ENCODE results near the gene STK32C. TPM values are rescaled to one million over a fixed set of nuclear protein-coding genes. Genes with fewer than 3 reads are reported as not detected.

STK32C gene
- total RNA-seq, 1 experiment from 2014 or later: 36.6 TPM

DNA sequence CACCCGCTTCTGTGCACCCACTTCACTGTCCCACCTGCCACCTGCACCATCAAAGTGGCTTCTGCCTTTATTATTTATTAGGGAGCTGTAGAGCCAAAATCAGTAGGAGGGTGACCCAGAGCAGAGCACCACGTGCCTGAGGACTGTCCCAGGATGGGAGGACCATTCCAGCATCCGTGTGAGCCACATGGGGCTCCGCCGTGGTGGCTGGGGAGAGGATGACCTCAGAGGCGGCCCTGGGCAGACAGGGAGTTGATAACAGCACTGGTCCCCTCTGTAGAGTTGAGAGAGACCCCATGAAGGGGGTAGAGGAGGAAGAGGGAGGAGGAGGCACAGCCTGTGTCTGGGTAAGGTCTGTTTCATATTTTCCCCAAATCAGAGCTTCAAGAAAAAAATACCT is 129.7 kb downstream of the STK32C start:
- no peaks in the 10 kb centered on the region for H3K36me3 ChIP-seq
- no peak for DNase-seq
- 0 out of 2 replicates have a peak, but pooled peaks cover 3% of the 10 kb centered on the region for H3K9me3 ChIP-seq
- H3K4me3 ChIP-seq: no peak overlapping the region
- H3K27me3 ChIP-seq: peaks cover 13% of the 10 kb centered on the region

DNA sequence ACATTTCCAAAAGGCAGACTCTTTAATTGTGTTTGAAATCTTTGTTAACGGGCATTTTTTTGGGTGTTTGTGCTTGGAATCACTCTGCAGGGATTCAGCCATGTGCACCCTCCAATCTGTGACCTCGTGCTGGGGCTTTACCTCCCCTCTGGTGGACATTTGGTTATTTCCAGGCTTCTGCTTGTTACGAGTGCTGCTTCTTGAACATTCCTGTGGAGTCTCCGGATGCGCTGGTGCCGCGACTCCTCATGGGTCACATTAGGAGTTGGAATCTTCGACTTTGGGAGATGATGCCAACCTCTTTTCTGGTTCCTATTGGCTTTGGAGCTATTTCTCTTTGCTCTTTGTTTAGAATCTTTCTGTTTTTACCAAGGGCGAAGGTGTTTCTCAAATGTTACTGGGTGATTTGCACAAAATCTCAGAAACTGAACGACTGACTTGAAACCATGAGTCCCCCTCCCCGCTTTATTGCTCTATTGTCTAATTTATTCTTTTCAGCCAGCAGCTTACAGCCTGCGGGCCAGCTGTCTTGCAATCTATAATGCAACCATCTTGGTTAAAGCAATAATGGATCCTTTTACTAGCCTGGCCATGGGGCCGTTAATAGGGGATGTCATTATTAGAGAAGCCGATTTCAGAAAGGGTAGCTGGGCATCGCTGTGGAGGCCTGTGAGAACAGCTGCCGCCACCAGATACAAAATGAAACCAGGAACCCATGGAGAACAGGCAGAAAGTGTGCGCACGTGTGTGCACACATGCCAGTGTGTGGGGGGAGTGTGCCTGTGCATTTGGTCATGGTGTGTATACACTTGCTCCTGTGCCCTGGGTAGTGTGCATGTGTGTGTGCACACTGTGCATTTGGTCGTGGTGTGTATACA is 130.9 kb downstream of the STK32C start:
- Histone ChIP-seq H3K4me3 (no peak overlapping the region), H3K9me3 (0 out of 2 replicates have a peak, but pooled peaks cover 3% of the 10 kb centered on the region), H3K36me3 (no peaks in the 10 kb centered on the region), H3K27me3 (peaks cover 13% of the 10 kb centered on the region)
- DNase-seq: no peak

DNA sequence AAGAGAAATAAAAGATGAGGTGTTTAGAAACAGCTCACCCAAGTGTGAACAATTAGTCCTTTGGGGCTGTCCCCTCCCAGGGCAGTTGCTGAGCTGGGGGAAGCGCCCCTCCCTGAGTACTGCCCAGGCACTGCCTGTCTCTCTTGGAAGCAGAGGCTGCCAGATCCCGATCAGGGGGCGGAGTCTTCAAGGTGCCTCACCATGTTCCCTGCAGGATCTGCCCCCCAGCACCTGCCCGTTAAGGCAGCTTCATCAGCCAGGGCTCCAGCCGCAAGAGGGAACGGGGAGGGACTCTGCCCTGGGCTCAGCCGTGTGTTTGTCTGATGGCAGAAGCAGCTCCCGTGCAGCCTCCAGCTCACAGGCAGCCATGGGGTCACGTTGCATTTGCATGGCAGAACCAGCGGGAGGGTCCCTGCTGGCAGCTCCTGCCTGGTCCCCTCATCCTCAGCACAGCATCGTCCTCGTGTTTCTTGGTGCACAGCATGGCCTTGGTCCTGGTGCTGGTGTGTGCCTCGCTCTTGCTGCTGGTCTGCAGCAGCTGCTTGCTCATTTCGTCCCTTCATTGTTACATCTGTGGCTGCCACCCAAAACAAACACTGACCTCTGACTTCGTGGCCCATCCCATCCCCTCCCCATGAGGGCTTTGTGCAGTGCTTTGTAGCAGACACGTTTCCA is 131.7 kb downstream of the STK32C start:
- peaks cover 13% of the 10 kb centered on the region for H3K27me3 ChIP-seq
- H3K9me3 ChIP-seq: 0 out of 2 replicates have a peak, but pooled peaks cover 3% of the 10 kb centered on the region
- no peaks in the 10 kb centered on the region for H3K36me3 ChIP-seq
- no peak for DNase-seq
- no peak overlapping the region for H3K4me3 ChIP-seq

DNA sequence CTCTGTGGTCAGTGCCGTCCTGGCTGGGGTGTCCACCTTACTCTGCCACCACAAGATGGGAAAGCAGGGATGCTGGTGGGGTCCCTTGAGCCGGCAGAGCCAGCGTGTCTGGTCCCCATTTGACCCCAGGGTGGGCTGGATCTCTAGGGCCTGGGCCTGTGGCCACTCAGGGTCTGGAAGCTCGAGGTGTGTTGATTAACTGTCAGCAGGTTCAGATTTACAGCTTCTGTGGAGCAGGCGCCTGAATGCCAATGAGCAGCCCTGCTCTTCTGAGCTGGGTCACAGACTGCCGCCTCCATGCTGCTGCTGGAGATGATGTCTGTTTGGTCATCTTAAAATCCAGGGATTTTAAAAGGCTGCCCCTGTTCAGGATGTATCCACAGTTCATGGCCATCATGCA is 132.3 kb downstream of the STK32C start:
- no peak for DNase-seq
- 0 out of 2 replicates have a peak, but pooled peaks cover 3% of the 10 kb centered on the region for H3K9me3 ChIP-seq

DNA sequence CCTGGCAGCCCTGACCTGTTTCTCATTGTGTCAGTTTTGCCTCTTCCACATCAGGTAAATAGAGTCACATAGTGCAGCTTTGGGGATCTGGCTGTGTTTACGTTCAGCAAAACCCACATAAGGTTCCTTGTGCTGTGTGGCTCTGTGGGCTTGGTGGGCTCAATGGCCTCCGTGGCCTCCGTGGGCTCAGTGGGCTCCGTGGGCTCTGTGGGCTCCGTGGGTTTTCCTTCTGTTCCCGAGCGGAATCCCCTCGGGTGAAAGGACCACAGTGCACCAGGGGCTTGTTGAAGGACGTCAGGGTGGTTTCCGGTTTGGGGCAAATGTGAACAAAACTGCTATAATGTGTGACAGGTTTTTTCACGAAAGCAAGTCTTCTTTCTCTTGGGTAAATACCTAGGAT is 133.5 kb downstream of the STK32C start:
- DNase-seq: no peak
- H3K9me3 ChIP-seq: 0 out of 2 replicates have a peak, but pooled peaks cover 3% of the 10 kb centered on the region
- no peak overlapping the region for H3K4me3 ChIP-seq
- H3K27me3 ChIP-seq: peaks cover 13% of the 10 kb centered on the region
- no peaks in the 10 kb centered on the region for H3K36me3 ChIP-seq

More for the DNA sequence above, 132.3 kb downstream of the STK32C start:
- Histone ChIP-seq H3K4me3 (no peak overlapping the region), H3K36me3 (no peaks in the 10 kb centered on the region), H3K27me3 (peaks cover 13% of the 10 kb centered on the region)

DNA sequence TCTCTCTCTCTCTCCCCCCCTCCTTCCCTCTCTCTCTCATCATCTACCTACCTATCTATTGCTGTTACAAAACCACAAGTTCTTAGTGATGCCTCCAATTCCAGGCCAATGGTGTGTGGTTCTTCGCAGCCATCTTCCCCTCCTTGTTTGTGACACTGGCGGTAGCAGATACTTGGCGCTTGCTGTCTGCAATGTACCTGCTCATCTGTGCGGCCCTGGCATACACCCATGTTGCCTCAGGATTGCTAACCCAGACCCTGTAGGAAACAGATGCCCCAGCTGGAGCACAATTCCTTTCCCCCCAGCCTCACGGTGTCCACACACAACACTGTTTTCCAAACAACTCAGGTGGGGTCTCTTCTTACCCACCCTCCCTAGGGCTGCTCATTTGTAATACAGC is 134.6 kb downstream of the STK32C start:
- Histone ChIP-seq H3K27me3 (peaks cover 13% of the 10 kb centered on the region), H3K9me3 (0 out of 2 replicates have a peak, but pooled peaks cover 3% of the 10 kb centered on the region), H3K4me3 (no peak overlapping the region), H3K36me3 (no peaks in the 10 kb centered on the region)
- DNase-seq: no peak

DNA sequence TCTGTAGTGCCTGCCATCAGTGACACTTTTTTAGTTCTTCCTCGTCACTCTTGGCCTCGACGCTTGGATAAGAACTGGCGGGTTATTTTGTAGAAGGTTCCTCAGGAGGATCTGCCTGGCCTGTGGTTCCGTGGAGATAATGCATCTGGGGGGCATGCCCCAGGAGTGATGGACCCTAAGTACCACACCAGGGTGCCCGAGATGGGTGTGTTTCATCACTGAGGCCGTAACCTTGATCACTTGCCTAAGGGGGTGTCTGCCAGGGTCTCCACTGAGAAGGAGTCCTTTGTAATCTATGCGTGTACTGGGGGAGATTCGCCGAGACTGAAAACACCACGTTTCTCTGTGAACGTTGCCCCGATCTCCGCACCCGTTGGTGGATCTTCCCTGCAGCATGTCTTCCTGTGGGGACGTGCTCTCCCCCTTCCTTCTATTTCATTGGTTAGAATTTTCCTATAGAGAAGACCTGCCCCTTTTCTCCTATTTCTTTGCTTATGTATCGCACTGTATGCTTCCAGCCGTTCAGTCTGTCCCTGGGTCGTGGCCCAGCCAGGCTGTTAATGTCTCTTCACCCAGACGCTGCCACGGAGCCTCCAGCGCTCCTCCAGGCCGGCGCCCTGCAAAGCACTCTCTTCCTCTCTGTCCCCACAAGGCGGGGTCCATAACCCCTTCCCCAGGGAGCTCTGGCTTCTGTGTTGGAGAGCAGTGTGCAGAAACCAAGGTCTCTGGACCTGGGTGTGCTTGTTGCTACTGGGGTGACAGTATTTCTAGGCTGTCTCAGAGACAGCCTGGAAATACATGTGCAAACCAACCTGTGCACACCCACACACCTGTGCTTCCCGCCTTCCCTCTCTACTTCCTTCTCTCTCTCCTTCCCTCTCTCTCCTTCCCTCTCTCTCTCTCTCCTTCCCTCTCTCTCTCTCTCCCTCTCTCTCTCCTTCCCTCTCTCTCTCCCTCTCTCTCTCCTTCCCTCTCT is 135.4 kb downstream of the STK32C start:
- DNase-seq: no peak
- H3K36me3 ChIP-seq: no peaks in the 10 kb centered on the region

DNA sequence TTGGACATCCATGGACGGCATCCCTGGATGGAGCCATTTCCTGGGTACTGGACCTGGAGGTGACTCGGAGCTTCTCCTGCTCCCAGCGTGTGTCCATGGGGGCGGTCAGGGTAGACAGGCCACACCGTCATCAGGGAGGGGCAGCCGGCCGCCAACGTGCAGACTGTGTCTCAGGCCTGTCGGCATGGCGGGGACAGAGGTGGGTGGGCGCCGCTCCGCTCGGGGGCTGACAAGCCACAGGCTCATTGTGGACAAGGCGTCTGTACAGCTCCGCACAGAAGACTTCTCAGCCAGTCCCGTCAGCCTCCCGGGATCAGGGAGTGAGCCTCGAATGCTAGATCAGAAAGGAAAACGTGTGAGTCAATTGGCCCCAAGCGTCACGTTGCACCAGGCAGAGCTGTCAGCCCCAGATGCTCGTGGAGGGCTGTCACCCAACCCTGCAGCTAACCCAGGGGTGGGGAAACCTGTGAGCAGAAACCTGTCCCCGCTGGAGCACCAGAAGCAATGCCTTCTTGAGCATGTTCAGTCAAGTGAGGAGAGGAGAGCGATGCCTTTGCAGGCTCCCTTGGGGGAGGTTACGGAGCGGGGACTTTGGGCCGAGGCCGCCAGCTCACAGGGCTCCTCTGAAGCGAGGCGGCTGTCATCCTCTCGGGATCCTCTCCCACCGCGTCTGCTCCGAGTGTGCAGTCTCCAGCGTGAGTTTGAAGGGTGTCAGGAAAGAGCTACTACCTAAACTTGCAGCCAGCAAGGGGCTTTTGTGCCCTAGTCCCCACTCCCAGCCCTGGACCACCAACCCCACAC is 137.0 kb downstream of the STK32C start:
- 0 out of 2 replicates have a peak, but pooled peaks cover 3% of the 10 kb centered on the region for H3K9me3 ChIP-seq

More for the DNA sequence above, 135.4 kb downstream of the STK32C start:
- no peak overlapping the region for H3K4me3 ChIP-seq
- 0 out of 2 replicates have a peak, but pooled peaks cover 3% of the 10 kb centered on the region for H3K9me3 ChIP-seq
- peaks cover 13% of the 10 kb centered on the region for H3K27me3 ChIP-seq

DNA sequence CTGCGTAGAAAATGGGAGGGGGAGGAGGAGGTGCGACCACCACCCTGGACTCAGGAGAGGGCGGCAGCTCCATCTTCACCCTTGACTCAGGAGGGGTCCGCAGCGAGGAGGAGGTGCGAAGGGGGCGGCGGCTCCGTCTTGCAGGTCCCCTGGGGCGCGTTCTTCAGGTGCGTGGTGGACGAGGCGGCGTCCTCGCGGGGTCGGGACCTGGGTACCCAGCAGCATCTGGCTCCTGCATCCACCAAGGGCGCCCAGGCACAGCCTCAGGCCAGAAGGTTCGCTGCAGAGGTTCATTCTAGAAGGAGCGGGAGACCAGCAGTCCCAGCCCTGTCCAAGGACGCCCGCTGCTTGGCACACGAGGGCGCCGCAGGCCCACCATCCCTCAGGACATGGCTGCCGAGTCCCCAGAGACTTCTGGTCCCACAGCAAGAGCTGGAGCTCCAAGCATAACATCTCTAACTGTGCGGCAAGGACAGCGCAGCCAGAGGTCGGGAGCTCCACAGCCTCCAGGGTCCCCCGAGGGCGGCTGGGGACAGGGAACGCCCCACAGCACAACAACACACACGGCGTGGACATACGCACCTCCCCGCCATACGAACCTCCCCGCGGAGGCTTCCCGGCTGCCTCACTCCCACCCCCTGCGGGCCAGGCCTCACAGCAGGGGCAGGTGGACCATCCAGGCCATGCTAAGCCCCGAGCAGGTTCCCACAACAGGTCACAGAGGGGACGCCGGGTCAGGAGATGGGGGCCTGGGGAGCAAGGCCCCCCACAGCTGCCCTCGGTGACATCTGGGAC is 137.8 kb downstream of the STK32C start:
- Histone ChIP-seq H3K4me3 (no peak overlapping the region), H3K36me3 (no peaks in the 10 kb centered on the region), H3K27me3 (peaks cover 2% of the 10 kb centered on the region; the same call in 1 of the 2 replicates), H3K9me3 (0 out of 2 replicates have a peak, but pooled peaks cover under 1% of the 10 kb centered on the region)
- DNase-seq: no peak

More for the DNA sequence above, 137.0 kb downstream of the STK32C start:
- H3K4me3 ChIP-seq: no peak overlapping the region
- no peaks in the 10 kb centered on the region for H3K36me3 ChIP-seq
- H3K27me3 ChIP-seq: peaks cover 2% of the 10 kb centered on the region; the same call in 1 of the 2 replicates
- DNase-seq: no peak

DNA sequence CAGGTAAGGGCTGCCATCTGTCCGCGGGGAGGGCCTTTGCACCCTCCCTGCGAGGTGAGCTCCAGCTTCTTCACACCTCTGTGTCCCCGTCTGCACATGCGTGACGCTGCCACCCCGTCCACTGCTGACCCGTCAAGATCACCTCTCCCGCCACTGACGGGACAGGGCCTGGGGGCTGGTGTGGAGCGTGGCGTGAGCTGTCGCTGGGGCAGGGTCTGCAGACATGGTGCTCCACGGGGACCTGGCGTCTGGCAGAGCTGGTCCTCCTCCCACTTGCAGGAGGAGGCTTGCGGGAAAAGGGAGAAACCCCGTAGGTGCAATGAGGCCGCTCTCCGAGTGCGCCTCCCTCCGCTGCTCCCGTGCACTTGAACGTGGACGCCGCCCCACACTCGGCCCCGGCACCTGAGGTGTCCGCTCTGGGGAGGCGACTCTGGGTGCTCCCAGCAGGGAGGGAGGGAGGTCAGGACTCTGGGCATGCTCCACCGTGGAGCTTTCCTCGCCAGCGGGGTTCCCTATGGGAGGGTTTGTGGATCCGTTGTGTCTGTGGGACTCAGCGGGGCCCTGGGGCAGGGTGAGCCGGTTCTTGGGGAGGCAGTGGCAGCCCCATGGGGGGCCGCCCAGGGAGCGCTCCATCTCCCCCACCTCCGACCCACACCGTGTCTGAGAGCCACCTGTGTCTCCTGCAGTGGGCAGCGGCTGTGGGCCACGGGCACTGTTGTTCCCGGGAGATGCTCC is 138.6 kb downstream of the STK32C start:
- no peak for DNase-seq
- Histone ChIP-seq H3K9me3 (no peaks in the 10 kb centered on the region), H3K27me3 (no peaks in the 10 kb centered on the region; the same call in 1 of the 2 replicates)

DNA sequence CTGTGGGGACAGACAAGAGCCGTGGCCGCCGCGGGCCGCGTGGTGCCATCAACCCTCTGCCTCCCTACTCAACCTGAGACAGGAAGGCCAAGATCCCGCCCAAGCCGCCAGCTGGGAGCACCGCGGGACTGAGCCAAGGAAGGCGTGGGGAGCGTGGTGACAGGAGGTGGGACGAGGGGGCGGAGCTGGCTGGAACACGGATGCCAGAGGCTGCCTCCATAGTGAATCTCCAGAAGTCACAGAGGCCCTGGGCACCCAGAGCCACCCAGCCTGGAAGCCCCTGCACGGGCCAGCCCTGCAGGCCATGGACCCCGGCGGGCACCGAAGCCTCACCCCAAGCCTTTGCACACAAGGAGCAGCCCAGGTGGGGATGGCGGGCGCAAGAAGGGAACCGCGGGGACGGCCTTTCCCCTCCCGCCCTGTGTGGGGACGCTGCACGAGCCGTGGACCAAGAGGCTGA is 139.1 kb downstream of the STK32C start:
- no peaks in the 10 kb centered on the region for H3K9me3 ChIP-seq
- H3K27me3 ChIP-seq: no peaks in the 10 kb centered on the region
- DNase-seq: no peak
- no peaks in the 10 kb centered on the region for H3K36me3 ChIP-seq
- no peak overlapping the region for H3K4me3 ChIP-seq

More for the DNA sequence above, 138.6 kb downstream of the STK32C start:
- Histone ChIP-seq H3K36me3 (no peaks in the 10 kb centered on the region), H3K4me3 (no peak overlapping the region)

DNA sequence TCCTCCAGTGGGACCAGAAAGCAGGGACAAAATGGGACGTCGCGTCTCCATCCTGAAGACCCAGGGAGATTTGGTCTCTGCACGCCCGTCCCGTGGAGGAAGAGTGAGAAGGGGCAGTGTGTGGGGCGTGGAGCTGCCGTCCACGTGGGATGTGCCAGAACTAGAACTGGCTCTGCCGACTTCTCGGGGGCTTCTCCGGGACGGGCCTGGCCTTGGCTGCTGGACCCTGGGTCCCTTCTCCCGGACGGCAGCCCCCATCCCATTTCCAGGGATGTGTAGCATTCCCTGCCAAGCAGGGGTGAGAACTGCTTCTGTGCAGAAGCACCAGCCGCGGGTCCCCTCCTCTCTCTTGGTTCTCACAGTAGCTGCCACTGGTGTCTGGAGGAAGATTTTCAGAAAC is 139.8 kb downstream of the STK32C start:
- no peak for DNase-seq
- no peaks in the 10 kb centered on the region for H3K9me3 ChIP-seq
- no peak overlapping the region for H3K4me3 ChIP-seq
- no peaks in the 10 kb centered on the region for H3K27me3 ChIP-seq
- H3K36me3 ChIP-seq: no peaks in the 10 kb centered on the region

DNA sequence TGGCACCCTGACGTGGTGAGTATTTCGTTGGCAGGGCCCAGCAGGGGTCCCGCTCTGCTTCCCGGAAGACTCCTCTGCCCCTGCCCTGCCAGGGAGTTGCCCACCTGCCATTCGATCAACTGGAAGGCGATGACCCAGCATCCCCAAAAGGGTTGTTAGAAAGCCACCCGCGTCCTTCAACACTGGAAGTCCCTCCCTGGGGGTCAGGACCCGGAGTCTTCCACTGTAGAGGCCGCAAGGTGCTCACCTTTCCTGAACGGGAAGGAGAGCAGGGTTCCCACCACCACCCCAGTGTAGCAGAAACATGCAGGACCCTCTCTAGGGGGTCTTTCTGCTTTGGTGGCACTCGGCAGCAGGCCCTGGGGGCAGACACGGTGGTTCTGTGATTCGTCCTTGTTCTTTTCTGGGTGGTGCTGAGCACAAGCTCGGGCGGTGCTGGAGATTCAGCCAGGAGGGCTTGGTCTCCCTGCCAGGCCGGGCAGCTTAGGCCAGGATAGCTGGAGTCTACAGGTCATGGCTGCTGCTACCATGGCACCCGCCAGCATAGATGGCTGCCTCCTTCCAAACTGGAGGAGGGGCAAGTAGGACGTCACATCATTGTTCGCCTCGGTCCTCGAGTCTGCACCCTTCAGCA is 140.6 kb downstream of the STK32C start:
- no peaks in the 10 kb centered on the region for H3K36me3 ChIP-seq
- H3K4me3 ChIP-seq: no peak overlapping the region
- DNase-seq: no peak
- no peaks in the 10 kb centered on the region for H3K9me3 ChIP-seq
- H3K27me3 ChIP-seq: no peaks in the 10 kb centered on the region
